Astrocyte (in vitro differentiated cells and primary cell): Measurements from ENCODE around the gene LRP10.

Source experiments
- CTCF ChIP-seq: IDR thresholded peaks from 2 replicates; pipeline ENCODE4 v1.5.1; 2011; ENCODE audit warnings: low read depth, mild to moderate bottlenecking, inconsistent platforms, low read length, moderate library complexity; ENCODE audit not compliant: insufficient read depth
- EZH2 ChIP-seq: IDR thresholded peaks from 2 replicates; pipeline ENCODE4 v1.6.1; 2012; ENCODE audit warnings: mild to moderate bottlenecking, low read length, inconsistent platforms; ENCODE audit not compliant: insufficient read depth

DNA sequence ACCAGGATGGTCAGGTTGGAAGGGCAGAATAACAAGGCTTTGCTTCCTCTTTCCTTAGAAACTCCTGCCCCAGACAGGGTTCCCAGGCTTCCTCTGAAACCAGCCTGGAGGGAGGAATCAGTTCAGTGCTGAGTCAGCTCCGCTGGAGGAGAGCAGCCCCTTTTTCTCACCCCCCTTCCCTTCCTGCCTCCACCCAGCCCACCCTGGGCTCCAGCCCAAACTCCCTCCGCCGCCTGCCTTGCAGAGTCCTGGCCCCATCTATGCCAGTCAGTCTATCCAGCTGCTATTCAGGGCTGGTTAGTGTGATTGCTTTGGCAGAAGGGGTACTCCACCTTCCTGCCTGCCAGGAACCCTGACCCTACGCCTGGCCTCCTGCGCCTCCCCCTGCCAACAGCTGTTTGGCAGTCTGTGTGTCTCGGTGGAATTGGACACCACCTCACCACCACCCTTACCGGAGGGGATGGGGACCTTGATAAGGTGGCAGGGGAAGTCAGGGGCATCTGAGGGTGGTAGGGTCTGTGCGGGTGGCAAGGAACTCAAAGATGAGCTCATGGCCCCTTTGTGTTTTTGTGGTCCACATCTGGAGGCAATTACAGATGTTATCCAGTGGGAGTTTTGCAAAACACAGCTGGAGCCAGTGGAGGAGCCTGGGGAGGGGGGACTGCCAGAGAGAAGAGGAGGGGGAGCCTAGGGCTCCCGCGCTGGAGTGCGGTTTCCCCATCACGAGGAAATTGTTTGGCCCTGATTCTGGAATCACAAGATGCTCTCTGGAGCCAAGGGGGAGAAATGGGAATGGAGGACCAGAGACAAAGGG, 23.0 kb upstream of the LRP10 start:
- TF ChIP-seq CTCF = no peak
- TF ChIP-seq EZH2 = no peak
